Right ventricle myocardium superior (tissue), 1 donor: Measurements from ENCODE around the gene RTRAF. TPM values are rescaled to one million over a fixed set of nuclear protein-coding genes. Genes with fewer than 3 reads are reported as not detected.

ENCODE experiments used
- ATAC-seq: fragments of 200-7000 bp; cut with Tn5 transposase; one replicate; pipeline ENCODE4 v1.9.1; 2020; ENCODE audit warnings: mild to moderate bottlenecking; ENCODE audit not compliant: poor library complexity
- DNase-seq: peaks from one replicate; pipeline ENCODE4 v3.0.0-alpha.2; 2020
- intact Hi-C: fragments of 100-400 bp; cut with DNase I; formaldehyde crosslinking; loops from one replicate; pipeline ENCODE4 v1.11.2; 2022
- total RNA-seq: library from RNA; stranded (reverse); fragmentation: NEBNext Ultra II Directional; extraction: Animal tissue kit (Norgen Biotek cat#: 25700); gene quantifications from one replicate; pipeline ENCODE4 v1.2.1, GENCODE V29; 2021
- donor health status: DM: no; HTN: yes; CAD: no; lungs with severe emphysema.

The RTRAF gene
- total RNA-seq, 1 donor from 2014 or later, result 218 TPM

GRCh38 chr14:52039124-52039815 is 49.9 kb downstream of the RTRAF start:
- DNase-seq (no peak), ATAC-seq (no peak)
- intact Hi-C loops, result no loop called here

- DNase-seq (no peak), ATAC-seq (no peak)
- intact Hi-C loops, result no loop called here
Observed at GRCh38 chr14:52040598-52040997, 51.3 kb downstream of the RTRAF start.

GRCh38 chr14:52042371-52043289 is 53.3 kb downstream of the RTRAF start:
- ATAC-seq (no peak), DNase-seq (no peak)
- intact Hi-C loops, result no loop called here

GRCh38 chr14:52043690-52044089 is 54.3 kb downstream of the RTRAF start:
- DNase-seq, result peak; percentile 54
- intact Hi-C loops, result no loop called here
- peak; percentile 46 for ATAC-seq

GRCh38 chr14:52044791-52045522 is 55.6 kb downstream of the RTRAF start:
- DNase-seq, result no peak
- intact Hi-C loops, result no loop called here
- ATAC-seq, result peak; percentile 37

- intact Hi-C loops, result no loop called here
- DNase-seq (no peak), ATAC-seq (peak; percentile 73)
Observed at GRCh38 chr14:52046376-52046917, 57.1 kb downstream of the RTRAF start.

- no peak for DNase-seq
- ATAC-seq, result no peak
- intact Hi-C loops, result no loop called here
Observed at GRCh38 chr14:52048116-52048515, 58.8 kb downstream of the RTRAF start.

GRCh38 chr14:52048641-52049204 is 59.4 kb downstream of the RTRAF start:
- DNase-seq (peak; percentile 57), ATAC-seq (peak; percentile 21)
- intact Hi-C loops, result no loop called here

GRCh38 chr14:52049271-52049670 is 59.9 kb downstream of the RTRAF start:
- ATAC-seq, result no peak
- DNase-seq, result no peak
- intact Hi-C loops, result no loop called here

GRCh38 chr14:52049721-52050588 is 60.6 kb downstream of the RTRAF start:
- DNase-seq (no peak), ATAC-seq (no peak)
- intact Hi-C loops, result no loop called here

- no peak for DNase-seq
- peak; percentile 8 for ATAC-seq
- intact Hi-C loops, result no loop called here
Observed at GRCh38 chr14:52051251-52051650, 61.9 kb downstream of the RTRAF start.

- intact Hi-C loops, result no loop called here
- ATAC-seq, result peak; percentile 24
- DNase-seq, result no peak
Observed at GRCh38 chr14:52051871-52052270, 62.5 kb downstream of the RTRAF start.

- peak; percentile 42 for ATAC-seq
- no peak for DNase-seq
- intact Hi-C loops, result no loop called here
Observed at GRCh38 chr14:52052288-52052943, 63.1 kb downstream of the RTRAF start.

GRCh38 chr14:52053044-52053443 is 63.7 kb downstream of the RTRAF start:
- intact Hi-C loops, result no loop called here
- ATAC-seq (peak; percentile 43), DNase-seq (no peak)

- no peak for ATAC-seq
Observed at GRCh38 chr14:52054678-52055077, 65.3 kb downstream of the RTRAF start.

GRCh38 chr14:52055167-52055566 is 65.8 kb downstream of the RTRAF start:
- DNase-seq, result no peak
- ATAC-seq, result no peak
- intact Hi-C loops, result no loop called here

More at GRCh38 chr14:52054678-52055077, 65.3 kb downstream of the RTRAF start:
- intact Hi-C loops, result no loop called here
- no peak for DNase-seq

GRCh38 chr14:52058341-52058740 is 69.0 kb downstream of the RTRAF start:
- intact Hi-C loops, result no loop called here
- ATAC-seq (no peak), DNase-seq (no peak)
